Epidermal melanocyte (primary cell): ENCODE data around the gene SURF2.
"Not testable (repeated sequence)": the region's sequence is repeated elsewhere in the genome, so short reads cannot be mapped to it uniquely, and the experiment has no call there.

Experiments
- DNase-seq: peaks from one replicate; pipeline ENCODE4 v3.0.0; 2011; ENCODE audit warnings: low spot score; ENCODE audit not compliant: insufficient read length

The SURF2 gene

GRCh38 chr9:133375724-133376654 lies 19.6 kb downstream of the SURF2 start, which contains the start of the genes STKLD1 and SURF4:
Gene STKLD1 (plus strand): TSS chr9:133376366. CDS start chr9:133376474, 108 bp downstream.
Gene SURF4 (minus strand): TSS chr9:133376060. CDS start chr9:133375969, 91 bp downstream.
- peak; percentile 99 for DNase-seq

GRCh38 chr9:133377280-133377679 lies 20.9 kb downstream of the SURF2 start:
- DNase-seq = not testable (repeated sequence)

GRCh38 chr9:133377721-133378216 lies 21.4 kb downstream of the SURF2 start:
- no peak for DNase-seq

GRCh38 chr9:133378408-133378962 lies 22.1 kb downstream of the SURF2 start:
- no peak for DNase-seq

- no peak for DNase-seq
Measured at GRCh38 chr9:133379153-133380086, 23.1 kb downstream of the SURF2 start.

GRCh38 chr9:133380734-133381133 lies 24.4 kb downstream of the SURF2 start:
- no peak for DNase-seq

GRCh38 chr9:133382507-133383141 lies 26.3 kb downstream of the SURF2 start:
- DNase-seq = no peak

- no peak for DNase-seq
Measured at GRCh38 chr9:133383438-133383837, 27.1 kb downstream of the SURF2 start.

GRCh38 chr9:133384736-133385321 lies 28.5 kb downstream of the SURF2 start:
- no peak for DNase-seq

- DNase-seq = no peak
Measured at GRCh38 chr9:133385452-133385851, 29.1 kb downstream of the SURF2 start.

GRCh38 chr9:133386338-133386737 lies 30.0 kb downstream of the SURF2 start:
- no peak for DNase-seq

- no peak for DNase-seq
Measured at GRCh38 chr9:133387680-133388079, 31.3 kb downstream of the SURF2 start.

GRCh38 chr9:133389025-133389557 lies 32.7 kb downstream of the SURF2 start:
- DNase-seq = peak; percentile 7

GRCh38 chr9:133389562-133389961 lies 33.2 kb downstream of the SURF2 start:
- no peak for DNase-seq

GRCh38 chr9:133390713-133391112 lies 34.4 kb downstream of the SURF2 start:
- no peak for DNase-seq

GRCh38 chr9:133391449-133391848 lies 35.1 kb downstream of the SURF2 start:
- not testable (repeated sequence) for DNase-seq

GRCh38 chr9:133392308-133392707 lies 36.0 kb downstream of the SURF2 start:
- DNase-seq = not testable (repeated sequence)

- DNase-seq = no peak
Measured at GRCh38 chr9:133393399-133393798, 37.0 kb downstream of the SURF2 start.

- peak; percentile 17 for DNase-seq
Measured at GRCh38 chr9:133394687-133395271, 38.4 kb downstream of the SURF2 start.

GRCh38 chr9:133396952-133397351 lies 40.6 kb downstream of the SURF2 start:
- peak; percentile 7 for DNase-seq
